GM23248 (cell line): ENCODE data around the gene EGR4. TPM values are rescaled to one million over a fixed set of nuclear protein-coding genes. Genes with fewer than 3 reads are reported as not detected.
A peak's percentile ranks its signal among the peaks of the same experiment; 100 is the strongest.

Experiments
- DNase-seq: peaks from one replicate; pipeline ENCODE4 v3.0.0-alpha.2; 2015
- H2AFZ ChIP-seq: fragments of 200-600 bp; sonication (generic); 2 replicates; pipeline ENCODE4 v1.6.1; 2016; ENCODE audit warnings: antibody characterized with exemption
- H3F3A ChIP-seq: fragments of 200-600 bp; sonication (generic); 2 replicates; pipeline ENCODE4 v1.6.1; 2016; ENCODE audit warnings: mild to moderate bottlenecking, antibody characterized with exemption, mixed run types; ENCODE audit not compliant: insufficient read depth
- H3K27ac ChIP-seq: fragments of 200-600 bp; sonication (generic); 2 replicates; pipeline ENCODE4 v1.5.1; 2016; ENCODE audit warnings: mild to moderate bottlenecking
- H3K27me3 ChIP-seq: fragments of 200-600 bp; sonication (generic); replicated peaks from 2 replicates; pipeline ENCODE4 v1.6.1; 2016; ENCODE audit warnings: mild to moderate bottlenecking; ENCODE audit not compliant: insufficient read depth
- H3K36me3 ChIP-seq: fragments of 200-600 bp; sonication (generic); 2 replicates; pipeline ENCODE4 v1.6.1; 2016; ENCODE audit warnings: low read depth, mild to moderate bottlenecking
- H3K4me1 ChIP-seq: fragments of 200-600 bp; sonication (generic); 2 replicates; pipeline ENCODE4 v1.6.1; 2016; ENCODE audit warnings: mild to moderate bottlenecking; ENCODE audit not compliant: insufficient read depth
- H3K4me2 ChIP-seq: fragments of 200-600 bp; sonication (generic); one replicate; pipeline ENCODE4 v1.6.1; 2016; ENCODE audit warnings: mild to moderate bottlenecking; ENCODE audit not compliant: unreplicated experiment
- H3K4me3 ChIP-seq: fragments of 200-600 bp; sonication (generic); 2 replicates; pipeline ENCODE4 v1.5.1; 2016; ENCODE audit warnings: mild to moderate bottlenecking
- H3K79me2 ChIP-seq: fragments of 200-600 bp; sonication (generic); 2 replicates; pipeline ENCODE4 v1.6.1; 2016; ENCODE audit warnings: mild to moderate bottlenecking; ENCODE audit not compliant: insufficient read depth
- H3K9ac ChIP-seq: fragments of 200-600 bp; sonication (generic); 2 replicates; pipeline ENCODE4 v1.6.1; 2016; ENCODE audit warnings: mild to moderate bottlenecking
- H3K9me2 ChIP-seq: fragments of 200-600 bp; sonication (generic); 2 replicates; pipeline ENCODE4 v1.6.1; 2016; ENCODE audit warnings: mixed run types, mild to moderate bottlenecking, moderate library complexity; ENCODE audit not compliant: insufficient read depth
- H3K9me3 ChIP-seq: fragments of 200-600 bp; sonication (generic); one replicate; pipeline ENCODE4 v1.6.1; 2017; ENCODE audit warnings: low read depth
- H4K20me1 ChIP-seq: fragments of 200-600 bp; sonication (generic); 2 replicates; pipeline ENCODE4 v1.6.0; 2016; ENCODE audit not compliant: insufficient read depth
- EZH2 ChIP-seq: fragments of 200-600 bp; sonication (generic); IDR thresholded peaks from 2 replicates; pipeline ENCODE4 v1.6.1; 2018; ENCODE audit warnings: antibody characterized with exemption, mild to moderate bottlenecking; ENCODE audit not compliant: insufficient read depth, poor library complexity, severe bottlenecking
- EZH2phosphoT487 ChIP-seq: fragments of 200-600 bp; sonication (generic); IDR thresholded peaks from 2 replicates; pipeline ENCODE4 v1.6.1; 2018; ENCODE audit warnings: antibody characterized with exemption, moderate library complexity, mild to moderate bottlenecking, low read depth; ENCODE audit not compliant: insufficient read depth
- WGBS, 2 experiments: methylation state at CpG; one replicate each; pipeline ENCODE4 v1.1.6; 2015 to 2017; ENCODE audit warnings: low lambda C conversion rate in 2 of 2, low coverage in 1 of 2; ENCODE audit errors: missing lambda C conversion rate in 2 of 2; 5-methylcytosine and 5-hydroxymethylcytosine counted together
- in situ Hi-C: fragments of 300-500 bp; cut with MboI; formaldehyde crosslinking; loops from 2 replicates; pipeline ENCODE4 v1.15.0; 2020
- polyA plus RNA-seq: library from polyadenylated mRNA; unstranded; fragments of >200 nt; fragmentation: Nextera tagmentation; extraction: Ambion mirVana; gene quantifications from 2 replicates; pipeline ENCODE4 v1.2.1, GENCODE V29; 2016
- small RNA-seq: library from RNA; depleted of rRNA; stranded (forward); fragments of <200 nt; gene quantifications from one replicate; pipeline ENCODE3, GENCODE V24; 2014; ENCODE audit warnings: low read depth, low replicate concordance
- total RNA-seq: library from RNA; depleted of rRNA; stranded (reverse); fragments of >200 nt; shearing (Covaris generic); gene quantifications from 2 replicates; pipeline ENCODE4 v1.2.3, GENCODE V29; 2014; rRNA removed

Gene EGR4
- total and polyA plus RNA-seq, 2 experiments from 2014 or later: not detected

DNA sequence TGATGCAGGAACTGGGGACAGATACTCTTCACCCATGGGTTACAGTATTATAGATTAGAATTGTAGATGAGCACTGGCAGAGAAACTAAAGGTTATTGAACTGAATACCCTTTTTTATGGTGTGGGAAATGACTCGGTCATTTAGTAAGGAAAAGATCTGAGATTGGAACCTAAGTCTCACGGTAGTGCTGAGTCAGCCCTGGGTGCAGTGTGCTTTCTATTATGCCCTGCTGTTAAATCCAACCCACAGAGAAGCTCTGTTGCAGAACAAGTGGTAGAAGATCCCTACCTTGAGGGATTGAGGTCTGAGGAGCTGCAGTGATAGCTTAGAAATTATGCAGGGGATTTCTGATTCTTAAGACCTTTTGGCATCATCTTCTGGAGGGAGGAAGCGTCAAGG is 46.5 kb downstream of the EGR4 start:
- H4K20me1 ChIP-seq: peaks cover 7% of the 10 kb centered on the region
- H3K4me3 ChIP-seq: no peak overlapping the region
- H3K27ac ChIP-seq: no peak overlapping the region
- peaks cover 11% of the 10 kb centered on the region for H3K4me1 ChIP-seq
- peak; percentile 22 for DNase-seq
- TF ChIP-seq EZH2phosphoT487: no peak
- no peak for TF ChIP-seq EZH2
- H3K79me2 ChIP-seq: peaks cover 51% of the 10 kb centered on the region
- H3K4me2 ChIP-seq: no peak overlapping the region
- no peaks in the 10 kb centered on the region for H3K9me3 ChIP-seq
- in situ Hi-C loops: no loop called here
- H3K9me2 ChIP-seq: no peaks in the 10 kb centered on the region
- H3K36me3 ChIP-seq: peaks cover 75% of the 10 kb centered on the region
- no peaks in the 10 kb centered on the region for H3K27me3 ChIP-seq
- WGBS, 2 experiments: 65 to 67% methylated on average over 3 of the region's 3 CpGs
- H2AFZ ChIP-seq: no peak overlapping the region
- no peak overlapping the region for H3K9ac ChIP-seq
- peaks cover 13% of the 10 kb centered on the region; the same call in 1 of the 2 replicates for H3F3A ChIP-seq

DNA sequence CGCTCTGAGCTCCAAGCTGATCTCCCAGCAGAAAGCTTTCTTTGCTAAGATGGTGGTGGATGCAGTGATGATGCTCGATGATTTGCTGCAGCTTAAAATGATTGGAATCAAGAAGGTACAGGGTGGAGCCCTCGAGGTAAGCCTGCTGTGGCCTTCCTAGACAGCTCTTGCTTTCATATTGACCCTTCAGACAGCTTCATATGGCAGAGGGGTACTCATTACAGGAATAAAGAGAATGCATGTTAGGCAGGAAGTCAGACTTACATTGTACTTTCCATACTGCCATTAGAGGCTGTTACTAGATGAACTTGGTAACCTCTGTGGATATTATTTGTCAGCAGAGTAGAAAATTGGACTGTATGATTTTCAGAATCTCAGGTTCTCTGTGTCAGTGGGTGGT is 48.8 kb downstream of the EGR4 start:
- H3K27ac ChIP-seq: no peak overlapping the region

DNA sequence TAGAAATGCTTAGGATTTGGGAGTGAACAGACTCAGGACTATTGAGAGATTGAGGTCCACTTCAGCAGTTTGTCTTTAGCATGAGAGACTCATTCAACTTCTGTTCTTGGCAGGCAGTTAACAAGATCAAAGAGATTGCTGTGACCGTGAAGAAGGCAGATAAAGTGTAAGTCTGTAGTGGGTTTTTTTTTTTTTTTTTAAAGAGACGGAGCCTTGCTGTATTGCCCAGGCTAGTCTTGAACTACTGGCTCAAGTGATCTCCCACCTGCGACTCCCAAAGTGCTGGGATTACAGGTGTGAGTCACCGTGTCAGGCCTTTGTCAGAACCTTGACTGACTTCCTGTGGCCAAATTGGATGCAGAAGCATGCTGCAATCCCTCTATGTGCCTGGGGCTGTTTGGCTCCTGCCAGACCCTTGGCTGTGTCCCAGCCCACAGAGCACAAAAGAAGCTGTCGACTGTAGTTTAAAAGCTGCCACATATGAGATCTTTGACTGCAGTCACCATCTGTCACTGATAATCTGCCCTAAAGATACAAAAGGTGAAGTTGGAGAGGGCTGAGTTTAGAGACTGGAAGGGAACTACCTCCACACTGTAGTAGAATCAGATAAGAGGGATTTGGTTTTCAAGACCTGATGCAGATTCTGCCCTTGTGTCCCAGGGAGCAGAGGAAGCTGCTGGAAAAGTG is 49.3 kb downstream of the EGR4 start:
- peak; percentile 70 for DNase-seq

More for the DNA sequence above, 48.8 kb downstream of the EGR4 start:
- peaks cover 20% of the 10 kb centered on the region; the same call in 1 of the 2 replicates for H3F3A ChIP-seq
- H3K4me2 ChIP-seq: no peak overlapping the region
- no peak for DNase-seq
- no peaks in the 10 kb centered on the region for H3K9me2 ChIP-seq
- no peak for TF ChIP-seq EZH2phosphoT487
- no peak for TF ChIP-seq EZH2
- no peaks in the 10 kb centered on the region for H3K27me3 ChIP-seq
- H3K4me3 ChIP-seq: no peak overlapping the region
- 96 to 100% methylated on average over 3 of the region's 3 CpGs for WGBS, 2 experiments
- H4K20me1 ChIP-seq: peaks cover 7% of the 10 kb centered on the region
- peaks cover 77% of the 10 kb centered on the region for H3K36me3 ChIP-seq
- no peak overlapping the region for H3K9ac ChIP-seq
- no peaks in the 10 kb centered on the region for H3K9me3 ChIP-seq
- H2AFZ ChIP-seq: no peak overlapping the region
- H3K79me2 ChIP-seq: peaks cover 74% of the 10 kb centered on the region
- in situ Hi-C loops: no loop called here
- peaks cover 18% of the 10 kb centered on the region for H3K4me1 ChIP-seq

More for the DNA sequence above, 49.3 kb downstream of the EGR4 start:
- peaks cover 24% of the 10 kb centered on the region for H3K4me1 ChIP-seq
- peaks cover 12% of the 10 kb centered on the region for H4K20me1 ChIP-seq
- WGBS, 2 experiments: 32% methylated on average over 5 of the region's 5 CpGs
- no peaks in the 10 kb centered on the region for H3K9me3 ChIP-seq
- H3K4me3 ChIP-seq: no peak overlapping the region
- in situ Hi-C loops: no loop called here
- H3K4me2 ChIP-seq: no peak overlapping the region
- H3K9ac ChIP-seq: no peak overlapping the region
- H3K27me3 ChIP-seq: no peaks in the 10 kb centered on the region
- TF ChIP-seq EZH2phosphoT487: no peak
- TF ChIP-seq EZH2: no peak
- H3K79me2 ChIP-seq: peaks cover 79% of the 10 kb centered on the region
- H2AFZ ChIP-seq: no peak overlapping the region
- peaks cover 71% of the 10 kb centered on the region for H3K36me3 ChIP-seq
- no peaks in the 10 kb centered on the region for H3K9me2 ChIP-seq
- peak overlapping the region; percentile 3; the same call in 1 of the 2 replicates for H3K27ac ChIP-seq
- peaks cover 25% of the 10 kb centered on the region; the same call in 1 of the 2 replicates for H3F3A ChIP-seq

Small RNAs within 50 kb of the gene (small RNA-seq; reads per million reads assigned to genes)
- gene RNU6-111P: not detected

Other genes starting within 250 kb of the EGR4 start
- gene SFXN5, start 221.8 kb downstream of the EGR4 start, total RNA-seq: 16.4 and 17.1 TPM in 2 replicates
- gene SFXN5, start 221.8 kb downstream of the EGR4 start, polyA plus RNA-seq: 7.3 and 10.0 TPM in 2 replicates
- gene RAB11FIP5, start 180.6 kb downstream of the EGR4 start, total RNA-seq: 71.9 and 76.6 TPM in 2 replicates
- 34.4 and 35.0 TPM in 2 replicates for gene RAB11FIP5, start 180.6 kb downstream of the EGR4 start, polyA plus RNA-seq
- not detected in 2 replicates for gene NOTO, start 91.0 kb downstream of the EGR4 start, total RNA-seq
- gene NOTO, start 91.0 kb downstream of the EGR4 start, polyA plus RNA-seq: not detected in 2 replicates
- gene SMYD5, start 79.3 kb downstream of the EGR4 start, total RNA-seq: 20.1 and 33.0 TPM in 2 replicates
- 15.0 and 17.5 TPM in 2 replicates for gene SMYD5, start 79.3 kb downstream of the EGR4 start, polyA plus RNA-seq
- 40.7 and 44.3 TPM in 2 replicates for gene PRADC1, start 60.3 kb downstream of the EGR4 start, total RNA-seq
- 46.7 and 47.8 TPM in 2 replicates for gene PRADC1, start 60.3 kb downstream of the EGR4 start, polyA plus RNA-seq
- 272 and 316 TPM in 2 replicates for gene CCT7, start 59.2 kb downstream of the EGR4 start, total RNA-seq
- 213 and 225 TPM in 2 replicates for gene CCT7, start 59.2 kb downstream of the EGR4 start, polyA plus RNA-seq
- gene FBXO41, start 9.1 kb downstream of the EGR4 start, total RNA-seq: 1.0 and 1.1 TPM in 2 replicates
- gene FBXO41, start 9.1 kb downstream of the EGR4 start, polyA plus RNA-seq: 0.38 and 0.44 TPM in 2 replicates
- 9.8 and 15.9 TPM in 2 replicates for gene ALMS1, start 92.3 kb upstream of the EGR4 start, total RNA-seq
- gene ALMS1, start 92.3 kb upstream of the EGR4 start, polyA plus RNA-seq: 3.1 and 3.4 TPM in 2 replicates